GM10266 (cell line): Measurements from ENCODE around the gene ACTR1A.

Source experiments
- DNase-seq: peaks from one replicate; pipeline ENCODE4 v3.0.0; 2012; ENCODE audit errors: extremely low spot score
- TF ChIP-seq, protein P1 (sequence below): IDR thresholded peaks from 2 replicates; pipeline ENCODE4 v1.5.1; 2012; ENCODE audit warnings: mild to moderate bottlenecking, low read depth; ENCODE audit not compliant: control insufficient read depth, insufficient read depth; ENCODE audit errors: missing control alignments

Gene ACTR1A

DNA sequence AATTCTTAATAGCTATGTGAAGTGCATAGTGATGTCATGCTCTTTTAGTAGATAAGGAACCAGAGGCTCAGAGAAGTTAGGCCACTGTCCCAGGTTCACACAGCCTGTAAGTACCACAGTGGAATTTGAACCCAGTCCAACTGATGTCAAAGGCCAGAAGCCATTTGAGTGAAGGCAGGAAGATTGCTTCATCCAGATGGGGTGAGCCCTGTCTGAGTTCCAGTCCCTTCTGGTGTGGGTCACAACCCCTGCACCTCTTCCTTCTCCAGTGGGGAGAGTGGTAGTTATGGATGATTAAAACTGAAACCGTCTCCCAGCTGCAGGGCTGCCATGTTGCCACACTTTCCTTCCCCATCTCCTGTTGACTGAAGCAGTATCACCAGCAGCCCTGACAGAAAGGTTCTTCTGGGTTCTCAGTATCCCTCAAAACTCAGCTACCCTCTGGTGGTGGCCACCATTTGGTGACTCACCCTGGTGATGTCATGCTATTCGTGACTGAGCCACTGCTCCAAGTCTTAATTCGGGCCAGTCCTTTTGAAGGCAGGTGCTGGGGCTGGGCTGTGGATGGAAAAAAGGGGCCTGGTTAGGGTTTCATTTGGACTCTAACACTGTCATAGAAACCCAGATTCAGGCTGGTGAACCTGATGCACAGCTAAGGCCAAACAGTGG lies 49.7 kb downstream of the ACTR1A start:
- TF ChIP-seq, protein P1, sequence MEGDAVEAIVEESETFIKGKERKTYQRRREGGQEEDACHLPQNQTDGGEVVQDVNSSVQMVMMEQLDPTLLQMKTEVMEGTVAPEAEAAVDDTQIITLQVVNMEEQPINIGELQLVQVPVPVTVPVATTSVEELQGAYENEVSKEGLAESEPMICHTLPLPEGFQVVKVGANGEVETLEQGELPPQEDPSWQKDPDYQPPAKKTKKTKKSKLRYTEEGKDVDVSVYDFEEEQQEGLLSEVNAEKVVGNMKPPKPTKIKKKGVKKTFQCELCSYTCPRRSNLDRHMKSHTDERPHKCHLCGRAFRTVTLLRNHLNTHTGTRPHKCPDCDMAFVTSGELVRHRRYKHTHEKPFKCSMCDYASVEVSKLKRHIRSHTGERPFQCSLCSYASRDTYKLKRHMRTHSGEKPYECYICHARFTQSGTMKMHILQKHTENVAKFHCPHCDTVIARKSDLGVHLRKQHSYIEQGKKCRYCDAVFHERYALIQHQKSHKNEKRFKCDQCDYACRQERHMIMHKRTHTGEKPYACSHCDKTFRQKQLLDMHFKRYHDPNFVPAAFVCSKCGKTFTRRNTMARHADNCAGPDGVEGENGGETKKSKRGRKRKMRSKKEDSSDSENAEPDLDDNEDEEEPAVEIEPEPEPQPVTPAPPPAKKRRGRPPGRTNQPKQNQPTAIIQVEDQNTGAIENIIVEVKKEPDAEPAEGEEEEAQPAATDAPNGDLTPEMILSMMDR, result no peak
- DNase-seq, result no peak

DNA sequence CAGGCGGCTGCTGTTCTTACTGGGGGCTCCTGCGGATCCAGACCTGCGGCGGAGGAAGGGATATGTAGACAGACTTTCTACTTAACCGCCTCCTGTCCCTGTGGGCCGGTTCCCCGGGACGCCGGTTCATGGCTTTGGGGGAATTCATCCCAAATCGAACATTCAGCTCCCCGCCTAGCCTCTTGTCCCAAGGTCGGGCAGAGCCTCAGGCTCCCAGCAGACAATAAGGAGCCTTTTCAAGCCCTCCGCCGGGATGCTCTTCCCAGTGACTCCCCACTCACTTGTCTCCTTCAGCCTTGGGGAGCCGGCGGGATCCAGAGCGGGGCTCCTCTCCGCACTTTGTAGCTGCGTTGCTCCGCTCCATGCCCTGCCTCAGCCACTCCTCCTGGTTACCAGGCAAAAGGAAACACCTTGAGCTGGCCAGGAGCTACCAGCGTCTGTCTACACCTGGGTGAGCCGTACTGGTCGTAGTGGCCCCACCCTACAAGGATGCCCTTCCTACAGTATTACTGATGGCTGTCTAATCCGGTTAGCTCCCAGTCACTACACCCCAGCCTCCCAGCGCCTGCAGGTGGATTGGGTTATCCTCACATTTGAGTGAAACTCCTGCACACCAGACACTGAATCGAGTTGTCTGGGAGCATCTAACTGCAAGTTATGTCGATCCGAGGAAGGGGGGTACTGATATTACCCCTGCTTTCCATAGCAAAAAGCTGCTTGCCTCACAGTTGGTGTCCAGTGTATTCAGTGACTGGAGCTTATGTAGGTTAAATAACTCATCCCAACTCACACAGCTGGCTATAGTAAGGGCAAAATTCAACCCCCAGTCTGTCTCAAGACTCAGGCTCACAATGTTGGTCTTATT lies 51.2 kb downstream of the ACTR1A start, which contains the start of gene C10orf95:
Gene C10orf95, minus strand, starts transcription at position 439 of the 865 bp plus-strand sequence. CDS start 450 bp downstream, outside the sequence.
- no peak for DNase-seq

DNA sequence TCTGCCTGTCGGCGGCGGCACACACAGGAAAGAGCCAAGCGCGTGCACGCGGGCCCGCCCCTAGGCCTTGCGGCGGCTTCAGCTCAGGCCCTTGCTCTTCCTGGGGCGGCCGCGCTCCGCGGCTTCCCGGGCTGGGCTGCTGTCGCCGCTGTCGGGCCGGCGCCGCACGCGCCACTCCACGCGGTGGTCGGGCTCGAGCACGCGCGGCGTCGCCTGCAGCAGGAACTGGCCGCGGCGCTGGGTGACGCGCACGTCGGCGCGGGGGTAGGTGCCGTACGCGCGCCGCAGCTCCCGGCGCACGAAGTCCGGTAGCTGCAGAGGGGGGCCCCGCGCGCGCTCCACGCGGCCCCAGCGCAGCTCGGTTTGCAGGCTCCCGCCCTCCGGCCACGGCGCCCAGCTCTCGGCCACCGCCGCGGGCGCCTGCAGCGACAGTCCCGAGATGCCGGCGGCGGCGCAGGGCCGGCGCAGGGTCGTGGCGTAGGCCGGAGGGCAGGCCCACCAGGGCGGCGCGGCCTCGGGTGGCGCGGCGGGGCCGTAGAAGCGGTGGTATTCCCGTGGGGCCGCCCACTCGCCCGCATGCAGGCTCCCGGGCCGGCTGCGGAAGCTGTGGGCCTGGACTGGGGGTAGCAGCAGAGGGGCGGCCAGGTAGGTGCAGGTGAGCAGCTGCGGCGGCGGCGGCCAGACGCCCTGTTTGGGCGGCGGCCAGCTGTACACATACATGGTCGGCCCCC lies 52.0 kb downstream of the ACTR1A start:
- peak; percentile 93 for DNase-seq
- TF ChIP-seq, protein P1, result no peak

More for the DNA sequence above, 51.2 kb downstream of the ACTR1A start, which contains the start of gene C10orf95:
- TF ChIP-seq, protein P1, result no peak

DNA sequence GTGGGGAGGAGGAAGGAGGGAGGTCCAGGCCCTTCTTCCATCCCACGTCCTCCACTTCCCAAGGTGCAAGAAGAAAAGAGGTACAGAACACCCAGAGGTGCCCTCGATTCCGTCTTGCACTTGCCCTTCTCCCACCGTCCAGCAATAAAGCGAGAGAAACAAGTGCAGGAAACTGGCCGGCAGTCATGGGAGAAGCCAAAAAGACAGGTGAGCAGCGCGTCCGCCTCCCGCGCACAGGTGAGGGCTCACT lies 52.5 kb downstream of the ACTR1A start:
- DNase-seq, result no peak
- TF ChIP-seq, protein P1, result no peak

DNA sequence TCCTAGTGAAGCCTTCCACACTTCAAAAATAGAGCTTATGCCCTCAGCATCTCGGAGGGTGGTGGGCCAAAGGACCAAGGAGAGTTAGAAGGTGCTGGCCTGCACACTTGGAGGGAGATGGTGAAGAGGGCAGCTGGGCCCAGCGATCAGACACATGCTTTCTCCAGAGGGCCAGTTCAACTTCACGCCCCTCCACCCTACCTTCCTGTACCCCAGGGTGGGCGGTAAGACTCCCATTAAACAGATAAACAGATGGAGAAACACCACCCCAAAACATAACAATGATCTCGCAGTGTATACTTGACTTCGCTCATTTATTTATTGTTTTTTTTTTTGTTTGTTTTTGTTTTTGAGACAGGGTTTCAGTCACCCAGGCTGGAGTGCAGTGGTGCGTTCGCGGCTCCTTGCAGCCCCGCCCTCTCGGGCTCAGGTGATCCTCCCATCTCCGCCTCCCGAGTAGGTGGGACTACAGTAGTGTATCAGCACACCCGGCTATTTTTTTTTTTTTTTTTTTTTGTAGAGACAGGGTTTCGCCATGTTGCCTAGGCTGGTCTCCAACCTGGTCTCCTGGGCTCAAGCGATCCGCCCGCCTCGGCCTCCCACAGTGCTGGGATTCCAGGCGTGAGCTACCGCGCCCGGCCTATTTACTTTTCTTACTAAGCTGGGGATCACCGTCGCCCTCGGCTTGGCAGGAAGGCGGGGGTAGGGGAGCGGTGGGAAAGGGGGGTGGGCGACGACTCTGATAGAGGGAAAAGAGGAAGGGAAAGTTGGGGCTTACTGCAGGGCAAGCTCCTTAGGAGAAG lies 53.0 kb downstream of the ACTR1A start:
- TF ChIP-seq, protein P1, result no peak
- peak; percentile 66 for DNase-seq

DNA sequence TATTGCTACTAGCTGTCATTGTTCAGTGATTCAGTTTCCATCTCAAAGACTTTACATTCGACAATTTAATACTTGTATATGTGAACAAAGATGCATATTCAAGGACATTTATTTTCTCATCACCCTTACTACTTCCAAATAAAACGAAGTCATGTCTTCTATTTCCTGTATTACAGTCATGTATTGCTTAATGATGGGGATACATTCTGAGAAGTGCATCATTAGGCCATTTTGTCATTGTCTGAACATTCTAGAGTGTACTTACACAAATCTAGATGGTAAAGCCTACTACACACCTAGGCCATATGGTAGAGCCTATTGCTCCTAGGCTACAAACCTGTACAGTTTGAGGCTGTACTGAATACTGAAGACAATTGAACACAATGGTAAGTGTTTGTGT lies 57.7 kb downstream of the ACTR1A start:
- TF ChIP-seq, protein P1, result no peak
- DNase-seq, result no peak
